Activated naive CD8-positive, alpha-beta T cell (primary cell): ENCODE results near the gene GALNS.
"Not testable (repeated sequence)": the region's sequence is repeated elsewhere in the genome, so short reads cannot be mapped to it uniquely, and the experiment has no call there.

ENCODE experiments used
- H3K27ac Mint-ChIP-seq: one replicate; pipeline ENCODE4 v1.8.0; 2021; ENCODE audit warnings: mixed read lengths
- H3K27me3 Mint-ChIP-seq: one replicate; pipeline ENCODE4 v1.8.0; 2021; ENCODE audit warnings: mixed read lengths
- H3K36me3 Mint-ChIP-seq: one replicate; pipeline ENCODE4 v1.8.0; 2021; ENCODE audit warnings: mixed read lengths
- H3K4me1 Mint-ChIP-seq: one replicate; pipeline ENCODE4 v1.8.0; 2021; ENCODE audit warnings: low read depth, mixed read lengths
- H3K4me3 Mint-ChIP-seq: one replicate; pipeline ENCODE4 v1.8.0; 2021; ENCODE audit warnings: mild to moderate bottlenecking, mixed read lengths
- H3K9me3 Mint-ChIP-seq: one replicate; pipeline ENCODE4 v1.8.0; 2021; ENCODE audit warnings: low read depth, mixed read lengths

The GALNS gene

DNA sequence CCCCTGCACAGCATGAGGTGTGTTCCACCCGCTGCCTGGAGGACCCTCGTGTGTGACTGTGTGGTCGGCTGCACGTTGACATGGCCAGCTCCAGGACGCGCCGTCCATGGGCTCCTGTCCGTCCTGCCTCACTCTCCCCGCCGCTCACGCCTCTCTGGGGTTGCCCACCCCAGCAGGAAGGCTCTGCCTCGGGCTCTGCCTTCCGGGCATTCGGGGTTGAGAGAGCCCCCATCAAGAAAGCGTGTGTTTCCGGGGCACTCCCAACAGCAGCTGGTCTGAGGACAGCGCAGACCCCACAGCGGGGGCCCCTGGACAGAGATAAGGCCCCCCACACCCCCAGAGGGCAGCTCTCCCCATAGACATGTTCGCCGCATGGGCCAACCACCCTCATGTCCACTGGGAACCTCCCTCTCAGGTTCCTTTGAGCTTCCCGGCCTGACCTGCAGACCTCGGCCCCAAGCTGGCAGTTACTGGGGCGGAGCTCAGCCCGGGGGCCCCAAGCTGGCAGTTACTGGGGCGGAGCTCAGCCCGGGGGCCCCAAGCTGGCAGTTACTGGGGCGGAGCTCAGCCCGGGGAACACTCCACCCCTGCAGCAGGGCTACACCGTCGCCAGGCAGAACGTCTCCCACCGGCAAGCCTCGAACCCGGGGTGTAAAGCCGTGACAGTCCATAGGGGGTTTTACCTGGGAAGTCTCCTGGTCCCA is 63.3 kb downstream of the GALNS start:
- Mint-ChIP-seq H3K27ac (no peak overlapping the region), H3K27me3 (no peaks in the 10 kb centered on the region)

GRCh38 chr16:88792668-88793250 is 64.0 kb downstream of the GALNS start:
- H3K9me3 Mint-ChIP-seq = no peaks in the 10 kb centered on the region
- H3K27me3 Mint-ChIP-seq = no peaks in the 10 kb centered on the region
- H3K36me3 Mint-ChIP-seq = no peaks in the 10 kb centered on the region
- peaks cover 37% of the 10 kb centered on the region for H3K4me1 Mint-ChIP-seq
- H3K4me3 Mint-ChIP-seq = no peak overlapping the region
- H3K27ac Mint-ChIP-seq = peak overlapping the region; percentile 34

More for the DNA sequence above, 63.3 kb downstream of the GALNS start:
- no peak overlapping the region for H3K4me3 Mint-ChIP-seq
- peaks cover 37% of the 10 kb centered on the region for H3K4me1 Mint-ChIP-seq
- no peaks in the 10 kb centered on the region for H3K9me3 Mint-ChIP-seq
- H3K36me3 Mint-ChIP-seq = no peaks in the 10 kb centered on the region

GRCh38 chr16:88792078-88792550 is 64.6 kb downstream of the GALNS start:
- H3K27me3 Mint-ChIP-seq = no peaks in the 10 kb centered on the region
- H3K4me3 Mint-ChIP-seq = peak overlapping the region; percentile 23
- no peak overlapping the region for H3K27ac Mint-ChIP-seq
- H3K36me3 Mint-ChIP-seq = no peaks in the 10 kb centered on the region
- H3K9me3 Mint-ChIP-seq = no peaks in the 10 kb centered on the region
- H3K4me1 Mint-ChIP-seq = peaks cover 37% of the 10 kb centered on the region

DNA sequence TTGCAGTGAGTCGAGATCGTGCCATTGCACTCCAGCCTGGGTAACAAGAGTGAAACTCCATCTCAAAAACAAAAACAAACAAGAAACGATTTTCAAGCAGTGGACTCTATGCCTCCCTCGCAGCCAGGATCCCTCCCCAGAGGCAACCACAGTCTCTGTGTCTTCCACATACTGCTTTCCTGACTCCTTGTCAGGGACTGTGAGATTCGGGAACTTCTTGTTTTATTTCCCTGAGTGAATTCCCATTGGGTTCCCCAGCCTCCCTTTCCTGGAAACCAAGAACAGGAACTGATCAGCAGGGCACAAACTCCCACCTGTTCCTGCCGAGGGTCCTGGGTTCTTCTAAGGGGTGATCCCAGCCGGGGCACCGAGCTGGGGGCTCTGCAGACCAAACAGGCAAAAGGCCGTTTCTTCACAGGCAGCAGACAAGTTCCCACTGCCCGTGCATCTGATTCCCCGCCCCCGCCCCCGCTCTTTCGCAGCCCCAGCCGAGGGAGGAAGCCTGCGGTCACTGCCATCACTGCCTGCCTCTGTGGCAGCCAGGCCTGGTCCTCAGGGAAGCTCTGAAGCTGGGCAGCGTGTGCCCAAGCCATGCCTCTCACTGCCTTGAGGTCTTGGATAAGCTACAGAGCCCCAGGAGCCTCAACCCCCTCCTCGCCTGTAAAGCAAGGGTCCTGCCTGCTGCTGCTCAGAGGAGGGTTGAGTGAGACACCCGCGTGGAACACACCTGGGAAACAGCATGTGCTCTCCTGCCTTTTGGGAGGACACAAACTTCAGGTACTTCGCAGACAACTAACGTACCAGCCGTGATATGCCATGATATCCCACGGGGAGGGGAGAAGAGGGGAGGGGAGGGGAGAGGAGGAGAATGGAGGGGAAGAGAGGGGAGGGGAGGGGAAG is 66.2 kb downstream of the GALNS start:
- Mint-ChIP-seq H3K4me3 (peak overlapping the region; percentile 64), H3K4me1 (peaks cover 37% of the 10 kb centered on the region), H3K27ac (peak overlapping the region; percentile 50), H3K9me3 (no peaks in the 10 kb centered on the region), H3K36me3 (no peaks in the 10 kb centered on the region), H3K27me3 (no peaks in the 10 kb centered on the region)

DNA sequence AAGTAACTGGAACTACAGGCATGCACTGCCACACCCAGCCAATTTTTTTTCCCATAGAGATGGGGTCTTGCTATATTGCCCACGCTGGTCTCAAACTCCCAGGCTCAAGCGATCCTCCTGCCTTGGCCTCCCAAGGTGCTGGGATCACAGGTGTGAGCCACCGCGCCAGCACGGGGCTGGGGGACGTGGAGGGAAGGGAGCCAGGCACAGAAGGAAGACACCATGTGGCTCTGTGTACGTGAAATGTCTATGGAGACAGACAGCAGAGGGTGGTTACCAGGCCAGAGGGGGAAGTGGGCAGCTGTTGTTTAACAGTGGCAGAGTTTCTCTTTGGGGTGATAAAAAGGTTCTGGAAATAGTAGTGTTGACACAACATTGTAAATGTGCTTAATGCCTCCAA is 67.2 kb downstream of the GALNS start:
- H3K4me3 Mint-ChIP-seq = peak overlapping the region; percentile 30
- H3K36me3 Mint-ChIP-seq = no peaks in the 10 kb centered on the region
- peaks cover 32% of the 10 kb centered on the region for H3K4me1 Mint-ChIP-seq
- H3K27ac Mint-ChIP-seq = peak overlapping the region; percentile 28
- no peaks in the 10 kb centered on the region for H3K27me3 Mint-ChIP-seq
- H3K9me3 Mint-ChIP-seq = no peaks in the 10 kb centered on the region

GRCh38 chr16:88788749-88789148 is 68.0 kb downstream of the GALNS start:
- H3K4me1 Mint-ChIP-seq = peaks cover 31% of the 10 kb centered on the region
- H3K27ac Mint-ChIP-seq, H3K36me3 Mint-ChIP-seq, H3K4me3 Mint-ChIP-seq, H3K27me3 Mint-ChIP-seq, H3K9me3 Mint-ChIP-seq: not testable (repeated sequence)

DNA sequence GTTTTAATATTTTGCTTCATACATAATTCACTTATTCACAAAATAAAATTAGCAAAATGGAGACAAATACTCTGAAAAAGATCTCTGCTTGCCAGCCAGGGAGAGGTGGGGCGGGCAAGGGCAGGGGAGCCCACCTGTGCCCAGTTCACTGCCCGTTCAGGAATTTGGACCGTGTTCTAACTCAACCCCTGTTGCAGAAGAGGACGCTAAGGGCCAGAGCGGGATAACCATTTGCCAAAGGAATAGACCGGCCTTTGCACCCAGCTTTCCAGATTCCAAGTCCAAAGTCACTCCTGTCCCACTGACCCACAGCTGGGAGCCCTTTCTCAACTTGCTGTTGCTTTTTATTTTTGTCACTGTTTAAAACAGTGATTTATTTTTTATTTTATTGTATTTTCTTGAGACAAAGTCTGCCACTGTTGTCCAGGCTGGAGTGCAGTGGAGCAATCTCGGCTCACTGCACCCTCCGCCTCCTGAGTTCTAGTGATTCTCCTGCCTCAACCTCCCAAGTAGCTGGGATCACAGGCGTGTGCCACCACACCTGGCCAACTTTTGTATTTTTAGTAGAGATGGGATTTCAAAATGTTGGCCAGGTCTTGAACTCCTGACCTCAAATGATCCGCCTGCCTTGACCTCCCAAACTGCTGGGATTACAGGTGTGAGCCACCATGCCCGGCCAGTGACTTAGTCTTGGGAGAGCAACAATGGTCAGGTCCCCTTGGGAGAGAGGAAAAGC is 69.0 kb downstream of the GALNS start:
- no peak overlapping the region for H3K27ac Mint-ChIP-seq
- H3K4me1 Mint-ChIP-seq = peaks cover 36% of the 10 kb centered on the region
- H3K36me3 Mint-ChIP-seq = no peaks in the 10 kb centered on the region
- no peaks in the 10 kb centered on the region for H3K9me3 Mint-ChIP-seq
- no peaks in the 10 kb centered on the region for H3K27me3 Mint-ChIP-seq
- H3K4me3 Mint-ChIP-seq = no peak overlapping the region

GRCh38 chr16:88785106-88785924 is 71.4 kb downstream of the GALNS start, which contains the start of gene PIEZO1:
TSS of gene PIEZO1 (minus strand) at chr16:88785220. CDS start at chr16:88784964, 256 bp downstream.
- Mint-ChIP-seq H3K27ac (peak within 1 kb of the TSS; percentile 46), H3K4me3 (peak within 1 kb of the TSS; percentile 84), H3K27me3 (no peaks in the 10 kb centered on the region), H3K36me3 (no peaks in the 10 kb centered on the region), H3K9me3 (no peaks in the 10 kb centered on the region), H3K4me1 (peaks cover 44% of the 10 kb centered on the region)

- Mint-ChIP-seq H3K27ac (no peak overlapping the region), H3K4me1 (peaks cover 44% of the 10 kb centered on the region), H3K4me3 (no peak overlapping the region), H3K36me3 (no peaks in the 10 kb centered on the region), H3K9me3 (no peaks in the 10 kb centered on the region), H3K27me3 (no peaks in the 10 kb centered on the region)
These were observed 72.0 kb downstream of the GALNS start for GRCh38 chr16:88784856-88785105.

GRCh38 chr16:88784074-88784855 is 72.5 kb downstream of the GALNS start:
- no peak overlapping the region for H3K27ac Mint-ChIP-seq
- H3K4me3 Mint-ChIP-seq = peak overlapping the region; percentile 84
- no peaks in the 10 kb centered on the region for H3K36me3 Mint-ChIP-seq
- no peaks in the 10 kb centered on the region for H3K27me3 Mint-ChIP-seq
- peaks cover 41% of the 10 kb centered on the region for H3K4me1 Mint-ChIP-seq
- no peaks in the 10 kb centered on the region for H3K9me3 Mint-ChIP-seq

DNA sequence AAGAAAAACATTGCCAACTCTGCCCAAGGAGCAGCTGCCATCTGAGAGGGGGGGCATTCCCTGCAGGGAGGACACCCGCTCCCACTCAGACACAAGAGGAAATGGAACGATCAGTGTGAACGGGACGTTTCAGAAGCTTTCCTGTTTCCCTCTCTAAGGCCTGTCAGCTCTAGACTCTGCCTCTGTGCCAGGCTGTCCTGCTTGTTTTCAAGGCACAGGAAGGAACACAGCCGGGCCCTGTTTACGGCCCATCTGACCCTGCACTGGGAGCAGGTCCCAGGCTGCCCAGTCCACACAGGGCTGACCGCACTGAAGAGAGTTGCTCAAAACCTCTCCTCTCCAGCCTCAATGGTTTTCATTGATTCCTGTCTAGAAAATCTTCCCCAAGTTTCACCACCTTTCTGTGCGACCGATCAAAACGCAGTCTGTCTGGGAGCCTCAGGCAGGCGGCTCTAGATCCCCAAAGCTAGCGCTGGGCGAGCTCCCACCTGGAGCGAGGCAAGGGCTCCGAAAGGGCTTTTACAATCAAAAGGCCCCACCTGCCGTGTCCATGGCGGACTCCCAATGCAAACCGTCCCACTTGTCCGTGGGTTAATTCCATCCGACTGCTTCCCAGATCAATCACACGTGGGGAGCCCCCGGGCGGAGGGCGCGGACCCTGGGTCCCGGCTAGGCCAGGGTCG is 73.2 kb downstream of the GALNS start:
- H3K4me3 Mint-ChIP-seq = peak overlapping the region; percentile 79
- H3K9me3 Mint-ChIP-seq = no peaks in the 10 kb centered on the region
- no peaks in the 10 kb centered on the region for H3K27me3 Mint-ChIP-seq
- no peaks in the 10 kb centered on the region for H3K36me3 Mint-ChIP-seq
- H3K27ac Mint-ChIP-seq = peak overlapping the region; percentile 88
- peaks cover 41% of the 10 kb centered on the region for H3K4me1 Mint-ChIP-seq

DNA sequence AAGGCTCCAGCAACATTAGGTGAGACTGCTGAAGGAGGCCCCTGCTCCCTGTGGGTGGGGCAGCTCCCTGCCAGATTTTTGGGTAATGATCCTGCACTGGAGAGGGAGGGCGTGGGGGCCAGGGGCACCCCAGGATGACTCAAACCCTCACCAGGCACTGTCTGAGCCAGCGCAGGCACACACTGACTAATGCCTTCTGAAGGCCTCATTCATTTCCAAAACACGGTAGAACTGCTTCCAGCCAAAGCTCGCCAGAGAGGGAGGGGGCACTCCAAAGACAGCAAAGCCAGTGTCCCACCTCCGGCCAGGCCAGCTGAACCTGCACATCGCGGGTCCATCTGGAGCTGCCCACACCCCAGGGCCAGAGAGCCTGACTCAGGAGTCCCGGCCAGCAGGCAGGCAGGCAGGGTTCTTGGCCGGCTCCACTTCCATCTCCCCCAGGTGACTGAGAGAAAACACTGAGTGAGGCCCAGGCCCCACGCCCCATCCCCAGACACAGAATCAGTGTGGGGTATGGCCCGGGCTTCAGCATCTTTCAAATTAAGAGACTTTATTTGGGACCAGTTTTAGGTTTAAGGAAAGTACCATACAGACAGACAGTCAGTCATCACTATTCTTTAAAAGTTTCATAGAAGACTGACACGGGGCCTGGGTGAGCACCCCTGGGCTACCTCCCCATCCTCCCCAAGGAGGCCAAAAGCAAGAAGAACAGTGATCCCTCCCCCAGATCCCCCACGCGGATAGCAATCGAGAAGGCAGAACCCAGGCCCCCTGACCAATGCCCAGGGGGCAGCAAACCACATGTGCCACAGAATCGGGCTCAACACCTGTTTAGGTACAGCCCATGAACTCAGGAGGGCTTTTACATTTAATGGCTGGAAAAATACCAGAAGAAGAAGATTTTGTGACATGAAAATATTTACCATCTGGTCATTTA is 74.0 kb downstream of the GALNS start:
- Mint-ChIP-seq H3K36me3 (no peaks in the 10 kb centered on the region), H3K27me3 (no peaks in the 10 kb centered on the region), H3K4me1 (peaks cover 42% of the 10 kb centered on the region), H3K9me3 (no peaks in the 10 kb centered on the region), H3K27ac (peak overlapping the region; percentile 88), H3K4me3 (peak overlapping the region; percentile 79)
